Nucleus accumbens (tissue), 56 donors: Measurements from ENCODE around the gene PML.
A peak's percentile ranks its signal among the peaks of the same experiment; 100 is the strongest.
"Not testable (repeated sequence)": the region's sequence is repeated elsewhere in the genome, so short reads cannot be mapped to it uniquely, and the experiment has no call there.

Source experiments
- DNase-seq, 56 donors: peaks; one replicate each; lab custom pipeline; 2025; lab: John Stamatoyannopoulos, UW

Gene PML

GRCh38 chr15:73956743-73957135 is 37.8 kb upstream of the PML start:
- DNase-seq, result no peak

GRCh38 chr15:73957276-73957675 is 37.2 kb upstream of the PML start:
- no peak for DNase-seq

- no peak for DNase-seq
These were observed 36.7 kb upstream of the PML start for GRCh38 chr15:73957785-73958184.

GRCh38 chr15:73959012-73959581 is 35.4 kb upstream of the PML start:
- DNase-seq, result no peak

- no peak for DNase-seq
These were observed 34.7 kb upstream of the PML start for GRCh38 chr15:73959801-73960200.

GRCh38 chr15:73960472-73961070 is 33.9 kb upstream of the PML start:
- not testable (repeated sequence) for DNase-seq

- DNase-seq, result no peak
These were observed 32.1 kb upstream of the PML start for GRCh38 chr15:73962433-73962832.

GRCh38 chr15:73964736-73965093 is 29.8 kb upstream of the PML start:
- peak in 44 of 56 donors; percentile 3 to 82 (median 30) for DNase-seq

GRCh38 chr15:73965094-73965757 is 29.3 kb upstream of the PML start:
- no peak for DNase-seq

GRCh38 chr15:73965758-73966113 is 28.8 kb upstream of the PML start:
- DNase-seq, result no peak

- DNase-seq, result no peak
These were observed 26.1 kb upstream of the PML start for GRCh38 chr15:73968461-73968860.

- no peak for DNase-seq
These were observed 25.3 kb upstream of the PML start for GRCh38 chr15:73969151-73969759.

- DNase-seq, result peak in 50 of 56 donors; percentile 21 to 84 (median 54)
These were observed 21.4 kb upstream of the PML start for GRCh38 chr15:73972984-73973682.

- DNase-seq, result not testable (repeated sequence)
These were observed 20.8 kb upstream of the PML start for GRCh38 chr15:73973683-73974200.

- DNase-seq, result not testable (repeated sequence)
These were observed 18.9 kb upstream of the PML start for GRCh38 chr15:73975440-73976125.

GRCh38 chr15:73978896-73979295 is 15.6 kb upstream of the PML start:
- no peak for DNase-seq

GRCh38 chr15:73979636-73980035 is 14.9 kb upstream of the PML start:
- no peak for DNase-seq

- DNase-seq, result no peak
These were observed 12.7 kb upstream of the PML start for GRCh38 chr15:73981761-73982221.

- DNase-seq, result peak in 41 of 56 donors; percentile 10 to 77 (median 48)
These were observed 12.1 kb upstream of the PML start for GRCh38 chr15:73982222-73982962.
